Activated T-cell treated with anti-CD3 and anti-CD28 coated beads, Interleukin-2, amount 50 U/mL, for 72 hours (primary cell): ENCODE results near the gene CACFD1. TPM values are rescaled to one million over a fixed set of nuclear protein-coding genes. Genes with fewer than 3 reads are reported as not detected.

Source experiments
- ATAC-seq, 2 donors: fragments of 150-1000 bp; cut with Tn5 transposase; replicated peaks in 1 of 2; 2 replicates each; pipeline ENCODE4 v1.10.0; 2021; ENCODE audit warnings: moderate library complexity in 2 of 2, mild to moderate bottlenecking in 1 of 2
- DNase-seq, 2 donors: peaks; one replicate each; pipeline ENCODE4 v3.0.0; 2021 to 2022; ENCODE audit warnings: mixed read lengths in 1 of 2
- H3K27ac Mint-ChIP-seq: one replicate; pipeline ENCODE4 v1.8.0; 2022; ENCODE audit warnings: mild to moderate bottlenecking, moderate library complexity, mixed read lengths
- H3K27me3 Mint-ChIP-seq: one replicate; pipeline ENCODE4 v1.8.0; 2022; ENCODE audit warnings: low read depth, mixed read lengths
- H3K36me3 Mint-ChIP-seq, 2 donors: one replicate each; pipeline ENCODE4 v1.8.0; 2022; ENCODE audit warnings: mixed read lengths in 2 of 2, mild to moderate bottlenecking in 1 of 2; ENCODE audit not compliant: insufficient read depth in 2 of 2
- H3K4me1 Mint-ChIP-seq: one replicate; pipeline ENCODE4 v1.8.0; 2022; ENCODE audit warnings: low read depth, mixed read lengths
- H3K4me3 Mint-ChIP-seq, 2 donors: one replicate each; pipeline ENCODE4 v1.8.0; 2022; ENCODE audit warnings: mild to moderate bottlenecking in 2 of 2, mixed read lengths in 2 of 2, moderate library complexity in 2 of 2
- H3K9me3 Mint-ChIP-seq, 2 donors: one replicate each; pipeline ENCODE4 v1.8.0; 2022; ENCODE audit warnings: mixed read lengths in 2 of 2
- total RNA-seq, 2 donors: library from RNA; stranded (reverse); gene quantifications; one replicate each; pipeline ENCODE4 v1.2.3, GENCODE V29; 2022

The CACFD1 gene
- total RNA-seq, 2 donors from 2014 or later, result 1.3 to 2.8 TPM

- DNase-seq, result no peak
- Mint-ChIP-seq H3K9me3 (no peaks in the 10 kb centered on the region), H3K27ac (no peak overlapping the region), H3K36me3 (no peaks in the 10 kb centered on the region), H3K27me3 (no peaks in the 10 kb centered on the region), H3K4me3 (no peak overlapping the region), H3K4me1 (peaks cover 7% of the 10 kb centered on the region)
- ATAC-seq, result no peak
These were observed 2.2 kb downstream of the CACFD1 start for GRCh38 chr9:133461975-133462374.

GRCh38 chr9:133463234-133463863, 3.6 kb downstream of the CACFD1 start:
- peaks cover 7% of the 10 kb centered on the region for H3K4me1 Mint-ChIP-seq
- ATAC-seq, result no peak
- H3K27me3 Mint-ChIP-seq, result no peaks in the 10 kb centered on the region
- DNase-seq, result no peak
- no peak overlapping the region for H3K27ac Mint-ChIP-seq
- no peaks in the 10 kb centered on the region for H3K36me3 Mint-ChIP-seq
- no peaks in the 10 kb centered on the region for H3K9me3 Mint-ChIP-seq
- no peak overlapping the region for H3K4me3 Mint-ChIP-seq

GRCh38 chr9:133463864-133464615, 4.3 kb downstream of the CACFD1 start:
- Mint-ChIP-seq H3K27ac (no peak overlapping the region), H3K4me1 (peaks cover 4% of the 10 kb centered on the region), H3K9me3 (no peaks in the 10 kb centered on the region)

GRCh38 chr9:133464638-133465037, 4.9 kb downstream of the CACFD1 start:
- Mint-ChIP-seq H3K9me3 (no peaks in the 10 kb centered on the region), H3K4me1 (no peaks in the 10 kb centered on the region), H3K4me3 (no peak overlapping the region), H3K27me3 (no peaks in the 10 kb centered on the region), H3K36me3 (no peaks in the 10 kb centered on the region), H3K27ac (no peak overlapping the region)
- DNase-seq, result no peak
- ATAC-seq, result no peak

More at GRCh38 chr9:133463864-133464615, 4.3 kb downstream of the CACFD1 start:
- ATAC-seq, result no peak
- no peak for DNase-seq
- no peaks in the 10 kb centered on the region for H3K27me3 Mint-ChIP-seq
- H3K36me3 Mint-ChIP-seq, result no peaks in the 10 kb centered on the region
- no peak overlapping the region for H3K4me3 Mint-ChIP-seq

- no peak for DNase-seq
- no peaks in the 10 kb centered on the region for H3K36me3 Mint-ChIP-seq
- no peaks in the 10 kb centered on the region for H3K4me1 Mint-ChIP-seq
- no peaks in the 10 kb centered on the region for H3K27me3 Mint-ChIP-seq
- H3K4me3 Mint-ChIP-seq, result no peak overlapping the region
- ATAC-seq, result no peak
- no peak overlapping the region for H3K27ac Mint-ChIP-seq
- no peaks in the 10 kb centered on the region for H3K9me3 Mint-ChIP-seq
These were observed 6.2 kb downstream of the CACFD1 start for GRCh38 chr9:133465984-133466383.

GRCh38 chr9:133467101-133467500, 7.3 kb downstream of the CACFD1 start:
- H3K27me3 Mint-ChIP-seq, result no peaks in the 10 kb centered on the region
- ATAC-seq, result no peak
- no peaks in the 10 kb centered on the region for H3K4me1 Mint-ChIP-seq
- H3K4me3 Mint-ChIP-seq, result no peak overlapping the region
- DNase-seq, result no peak
- H3K27ac Mint-ChIP-seq, result no peak overlapping the region
- no peaks in the 10 kb centered on the region for H3K36me3 Mint-ChIP-seq
- H3K9me3 Mint-ChIP-seq, result no peaks in the 10 kb centered on the region

GRCh38 chr9:133468374-133468773, 8.6 kb downstream of the CACFD1 start:
- Mint-ChIP-seq H3K36me3 (no peaks in the 10 kb centered on the region), H3K9me3 (no peaks in the 10 kb centered on the region), H3K27ac (no peak overlapping the region), H3K27me3 (no peaks in the 10 kb centered on the region), H3K4me1 (no peaks in the 10 kb centered on the region), H3K4me3 (no peak overlapping the region)
- DNase-seq (no peak), ATAC-seq (no peak)

- Mint-ChIP-seq H3K9me3 (no peaks in the 10 kb centered on the region), H3K27ac (no peak overlapping the region), H3K4me1 (no peaks in the 10 kb centered on the region), H3K36me3 (no peaks in the 10 kb centered on the region), H3K27me3 (no peaks in the 10 kb centered on the region), H3K4me3 (no peak overlapping the region)
- DNase-seq (no peak), ATAC-seq (no peak)
These were observed 9.1 kb downstream of the CACFD1 start for GRCh38 chr9:133468777-133469421.

- H3K36me3 Mint-ChIP-seq, result no peaks in the 10 kb centered on the region
- H3K4me1 Mint-ChIP-seq, result no peaks in the 10 kb centered on the region
- DNase-seq, result no peak
- no peaks in the 10 kb centered on the region for H3K27me3 Mint-ChIP-seq
- ATAC-seq, result no peak
- H3K9me3 Mint-ChIP-seq, result no peaks in the 10 kb centered on the region
- no peak overlapping the region for H3K27ac Mint-ChIP-seq
- H3K4me3 Mint-ChIP-seq, result no peak overlapping the region
These were observed 10.7 kb downstream of the CACFD1 start for GRCh38 chr9:133470427-133470924.

- H3K27me3 Mint-ChIP-seq, result no peaks in the 10 kb centered on the region
- H3K36me3 Mint-ChIP-seq, result no peaks in the 10 kb centered on the region
These were observed 11.2 kb downstream of the CACFD1 start for GRCh38 chr9:133470988-133471387.

GRCh38 chr9:133471551-133472276, 11.9 kb downstream of the CACFD1 start:
- no peaks in the 10 kb centered on the region for H3K36me3 Mint-ChIP-seq
- DNase-seq (no peak), ATAC-seq (no peak)

More at GRCh38 chr9:133470988-133471387, 11.2 kb downstream of the CACFD1 start:
- Mint-ChIP-seq H3K9me3 (no peaks in the 10 kb centered on the region), H3K4me1 (no peaks in the 10 kb centered on the region), H3K4me3 (no peak overlapping the region), H3K27ac (no peak overlapping the region)
- DNase-seq (no peak), ATAC-seq (no peak)

GRCh38 chr9:133472277-133472645, 12.5 kb downstream of the CACFD1 start:
- Mint-ChIP-seq H3K27me3 (no peaks in the 10 kb centered on the region), H3K36me3 (no peaks in the 10 kb centered on the region), H3K4me3 (no peak overlapping the region), H3K4me1 (no peaks in the 10 kb centered on the region), H3K9me3 (no peaks in the 10 kb centered on the region), H3K27ac (no peak overlapping the region)
- no peak for DNase-seq
- no peak for ATAC-seq

More at GRCh38 chr9:133471551-133472276, 11.9 kb downstream of the CACFD1 start:
- H3K27me3 Mint-ChIP-seq, result no peaks in the 10 kb centered on the region
- no peak overlapping the region for H3K27ac Mint-ChIP-seq
- H3K4me1 Mint-ChIP-seq, result no peaks in the 10 kb centered on the region
- no peak overlapping the region for H3K4me3 Mint-ChIP-seq
- no peaks in the 10 kb centered on the region for H3K9me3 Mint-ChIP-seq
